GM18508 (cell line): ENCODE measurements around the gene TPPP3.
"Not testable (repeated sequence)": the region's sequence is repeated elsewhere in the genome, so short reads cannot be mapped to it uniquely, and the experiment has no call there.

Experiments used
- ATAC-seq: cut with Tn5 transposase; IDR thresholded peaks from one replicate; pipeline ENCODE4 v1.9.1; 2021; ENCODE audit warnings: moderate number of reproducible peaks; ENCODE audit not compliant: insufficient read depth, unreplicated experiment

Gene TPPP3

GRCh38 chr16:67426950-67427349, 33.7 kb upstream of the TPPP3 start:
- no peak for ATAC-seq

GRCh38 chr16:67426022-67426421, 32.7 kb upstream of the TPPP3 start:
- ATAC-seq = no peak

GRCh38 chr16:67425580-67425979, 32.3 kb upstream of the TPPP3 start:
- ATAC-seq = no peak

- no peak for ATAC-seq
Observed at GRCh38 chr16:67425061-67425460, 31.8 kb upstream of the TPPP3 start.

- ATAC-seq = no peak
Observed at GRCh38 chr16:67424261-67424615, 30.9 kb upstream of the TPPP3 start.

GRCh38 chr16:67423611-67424260, 30.4 kb upstream of the TPPP3 start:
- no peak for ATAC-seq

GRCh38 chr16:67423015-67423414, 29.7 kb upstream of the TPPP3 start:
- no peak for ATAC-seq

GRCh38 chr16:67421030-67421429, 27.7 kb upstream of the TPPP3 start:
- ATAC-seq = no peak

- no peak for ATAC-seq
Observed at GRCh38 chr16:67419931-67420330, 26.6 kb upstream of the TPPP3 start.

- no peak for ATAC-seq
Observed at GRCh38 chr16:67419502-67419901, 26.2 kb upstream of the TPPP3 start.

GRCh38 chr16:67417333-67418061, 24.2 kb upstream of the TPPP3 start:
- ATAC-seq = no peak

- ATAC-seq = no peak
Observed at GRCh38 chr16:67415872-67416793, 22.8 kb upstream of the TPPP3 start, which contains the start of gene ZDHHC1. Gene ZDHHC1 (minus strand): TSS chr16:67416477. CDS start chr16:67407775, 8,702 bp downstream.

GRCh38 chr16:67415421-67415820, 22.1 kb upstream of the TPPP3 start:
- not testable (repeated sequence) for ATAC-seq

- ATAC-seq = no peak
Observed at GRCh38 chr16:67413978-67414911, 20.9 kb upstream of the TPPP3 start.

GRCh38 chr16:67412294-67412693, 19.0 kb upstream of the TPPP3 start:
- ATAC-seq = no peak

GRCh38 chr16:67411339-67411738, 18.0 kb upstream of the TPPP3 start:
- ATAC-seq = no peak

GRCh38 chr16:67409631-67410030, 16.3 kb upstream of the TPPP3 start:
- no peak for ATAC-seq

GRCh38 chr16:67407788-67408452, 14.6 kb upstream of the TPPP3 start:
- ATAC-seq = no peak

GRCh38 chr16:67407176-67407787, 14.0 kb upstream of the TPPP3 start:
- no peak for ATAC-seq
